Measurements from ENCODE around the gene SELENOK. TPM values are rescaled to one million over a fixed set of nuclear protein-coding genes. Genes with fewer than 3 reads are reported as not detected.

Gene SELENOK
- total RNA-seq, 1 experiment from 2014 or later, result 64.7 TPM

DNA sequence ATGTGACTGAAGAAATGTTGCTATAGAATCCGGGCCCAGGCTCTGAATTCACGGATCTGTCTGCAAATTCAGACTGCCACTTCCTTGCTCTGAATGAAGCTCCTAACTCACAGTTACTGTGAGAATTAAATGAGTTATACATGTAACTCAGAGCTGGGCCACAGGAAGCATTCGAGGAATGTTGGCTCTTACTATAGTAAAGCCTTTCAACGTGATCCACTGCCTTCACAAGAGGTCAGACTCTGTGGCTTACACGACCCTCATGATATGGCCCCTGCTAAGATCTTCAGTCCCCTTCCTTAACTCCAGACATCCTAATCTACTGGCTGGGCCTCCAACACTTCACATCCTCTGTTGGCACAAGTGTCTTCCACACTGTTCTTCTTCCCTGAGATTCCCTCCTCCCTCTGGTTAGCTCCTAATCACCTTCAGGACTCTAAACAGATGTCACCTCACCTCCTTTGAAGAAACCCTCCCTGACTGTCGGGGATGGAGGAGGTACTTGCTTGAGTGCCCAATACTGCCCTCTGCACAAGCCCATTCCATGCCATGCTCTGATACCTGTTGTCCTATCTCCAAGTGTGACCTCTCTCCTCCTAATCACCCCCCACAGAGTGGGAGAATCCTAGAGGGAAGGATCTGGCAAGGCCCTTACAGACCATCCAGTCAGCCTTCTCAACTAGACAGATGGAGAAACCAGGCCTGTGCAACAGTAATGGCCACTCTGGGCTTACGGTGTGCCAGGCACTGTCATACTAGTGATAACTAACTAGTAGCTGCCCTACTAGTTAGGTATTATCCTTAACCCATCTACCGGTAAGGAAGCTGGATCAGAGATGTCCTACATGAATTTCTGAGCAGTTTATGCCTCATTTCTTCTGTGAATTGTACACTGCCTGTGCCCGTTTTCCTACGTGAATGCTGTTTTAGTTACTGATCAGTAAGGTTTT lies 11.0 kb downstream of the SELENOK start:
- H2AFZ ChIP-seq (ENCODE audit: low read length), result no peak overlapping the region
- peak overlapping the region; percentile 84 for H3K4me3 ChIP-seq (ENCODE audit: low read length)

GRCh38 chr3:53865732-53866499 lies 25.7 kb downstream of the SELENOK start:
- Histone ChIP-seq H3K4me3 (ENCODE audit: low read length) (no peak overlapping the region), H3K27me3 (ENCODE audit: low read length) (no peaks in the 10 kb centered on the region), H3K36me3 (ENCODE audit: insufficient read depth, low read length) (peaks cover 53% of the 10 kb centered on the region; the same call in 1 of the 2 replicates)

More for the DNA sequence above, 11.0 kb downstream of the SELENOK start:
- peaks cover 25% of the 10 kb centered on the region for H3K79me2 ChIP-seq (ENCODE audit: low read length)
- H3K27me3 ChIP-seq (ENCODE audit: low read length), result no peaks in the 10 kb centered on the region
- no peak overlapping the region for H3K27ac ChIP-seq (ENCODE audit: low read length)
- H3K4me2 ChIP-seq (ENCODE audit: low read depth, low read length, poor library complexity, severe bottlenecking), result peak overlapping the region; percentile 88
- H4K20me1 ChIP-seq (ENCODE audit: insufficient read depth, low read depth, low read length), result no peaks in the 10 kb centered on the region
- no peak for DNase-seq
- H3K36me3 ChIP-seq (ENCODE audit: insufficient read depth, low read length), result peaks cover 46% of the 10 kb centered on the region
- no peaks in the 10 kb centered on the region for H3K9me2 ChIP-seq (replicated peaks; ENCODE audit: insufficient read depth, low read length)
- peak overlapping the region; percentile 89 for H3K9ac ChIP-seq (ENCODE audit: low read length)
- peaks cover 13% of the 10 kb centered on the region for H3K4me1 ChIP-seq (ENCODE audit: low read length)
- H3K9me3 ChIP-seq (ENCODE audit: low read length), result no peaks in the 10 kb centered on the region

DNA sequence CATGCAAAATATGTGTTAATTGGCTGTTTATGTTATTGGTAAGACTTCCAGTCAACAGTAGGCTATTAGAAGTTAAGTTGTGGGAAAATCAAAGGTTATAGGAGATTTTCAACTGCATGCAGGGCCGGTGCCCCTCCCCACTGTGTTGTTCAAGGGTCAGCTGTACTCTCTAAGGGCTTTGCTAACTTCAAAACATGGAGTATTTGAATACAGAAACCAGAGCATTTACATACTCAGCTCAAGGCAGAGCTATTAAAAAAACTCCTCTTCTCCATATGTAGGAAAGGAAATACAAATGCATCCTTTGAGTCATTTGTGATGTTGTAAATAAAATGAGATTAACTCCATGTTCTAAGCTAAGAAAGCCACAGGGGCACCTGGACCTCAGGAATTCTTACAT lies 28.5 kb downstream of the SELENOK start:
- H3K9me3 ChIP-seq (ENCODE audit: low read length), result no peaks in the 10 kb centered on the region
- H3K36me3 ChIP-seq (ENCODE audit: insufficient read depth, low read length), result peaks cover 36% of the 10 kb centered on the region; the same call in 1 of the 2 replicates
- no peak overlapping the region for H3K27ac ChIP-seq (ENCODE audit: low read length)
- no peak overlapping the region for H2AFZ ChIP-seq (ENCODE audit: low read length)
- no peak overlapping the region for H3K4me3 ChIP-seq (ENCODE audit: low read length)
- H3K9ac ChIP-seq (ENCODE audit: low read length), result no peak overlapping the region
- peaks cover 6% of the 10 kb centered on the region; the same call in 1 of the 2 replicates for H4K20me1 ChIP-seq (ENCODE audit: insufficient read depth, low read depth, low read length)
- H3K4me2 ChIP-seq (ENCODE audit: low read depth, low read length, poor library complexity, severe bottlenecking), result no peak overlapping the region
- no peak for DNase-seq
- H3K4me1 ChIP-seq (ENCODE audit: low read length), result peaks cover 10% of the 10 kb centered on the region
- no peaks in the 10 kb centered on the region for H3K9me2 ChIP-seq (replicated peaks; ENCODE audit: insufficient read depth, low read length)
- no peaks in the 10 kb centered on the region for H3K27me3 ChIP-seq (ENCODE audit: low read length)
- peaks cover 3% of the 10 kb centered on the region; the same call in 1 of the 2 replicates for H3K79me2 ChIP-seq (ENCODE audit: low read length)

More at GRCh38 chr3:53865732-53866499, 25.7 kb downstream of the SELENOK start:
- Histone ChIP-seq H3K9ac (ENCODE audit: low read length) (no peak overlapping the region), H3K9me3 (ENCODE audit: low read length) (no peaks in the 10 kb centered on the region), H2AFZ (ENCODE audit: low read length) (no peak overlapping the region), H3K9me2 (replicated peaks; ENCODE audit: insufficient read depth, low read length) (no peaks in the 10 kb centered on the region), H3K79me2 (ENCODE audit: low read length) (peaks cover 3% of the 10 kb centered on the region; the same call in 1 of the 2 replicates), H3K27ac (ENCODE audit: low read length) (no peak overlapping the region), H3K4me1 (ENCODE audit: low read length) (peaks cover 10% of the 10 kb centered on the region), H4K20me1 (ENCODE audit: insufficient read depth, low read depth, low read length) (peaks cover 9% of the 10 kb centered on the region; the same call in 1 of the 2 replicates), H3K4me2 (ENCODE audit: low read depth, low read length, poor library complexity, severe bottlenecking) (no peak overlapping the region)
- DNase-seq, result no peak

- H3K9me2 ChIP-seq (replicated peaks; ENCODE audit: insufficient read depth, low read length), result no peaks in the 10 kb centered on the region
- peaks cover 30% of the 10 kb centered on the region; the same call in 1 of the 2 replicates for H3K36me3 ChIP-seq (ENCODE audit: insufficient read depth, low read length)
- peaks cover 3% of the 10 kb centered on the region; the same call in 1 of the 2 replicates for H3K79me2 ChIP-seq (ENCODE audit: low read length)
- no peaks in the 10 kb centered on the region for H3K9me3 ChIP-seq (ENCODE audit: low read length)
- no peak for DNase-seq
- H3K27me3 ChIP-seq (ENCODE audit: low read length), result no peaks in the 10 kb centered on the region
- H3K4me3 ChIP-seq (ENCODE audit: low read length), result no peak overlapping the region
- no peak overlapping the region for H3K4me2 ChIP-seq (ENCODE audit: low read depth, low read length, poor library complexity, severe bottlenecking)
- peaks cover 6% of the 10 kb centered on the region; the same call in 1 of the 2 replicates for H4K20me1 ChIP-seq (ENCODE audit: insufficient read depth, low read depth, low read length)
- H3K9ac ChIP-seq (ENCODE audit: low read length), result no peak overlapping the region
- no peak overlapping the region for H3K27ac ChIP-seq (ENCODE audit: low read length)
- H2AFZ ChIP-seq (ENCODE audit: low read length), result no peak overlapping the region
- H3K4me1 ChIP-seq (ENCODE audit: low read length), result peaks cover 10% of the 10 kb centered on the region
Observed at GRCh38 chr3:53862241-53862640, 29.4 kb downstream of the SELENOK start.

GRCh38 chr3:53860196-53860595 lies 31.5 kb downstream of the SELENOK start:
- Histone ChIP-seq H3K9ac (ENCODE audit: low read length) (no peak overlapping the region), H4K20me1 (ENCODE audit: insufficient read depth, low read depth, low read length) (peaks cover 6% of the 10 kb centered on the region; the same call in 1 of the 2 replicates), H2AFZ (ENCODE audit: low read length) (no peak overlapping the region), H3K4me1 (ENCODE audit: low read length) (peaks cover 18% of the 10 kb centered on the region), H3K27ac (ENCODE audit: low read length) (no peak overlapping the region), H3K4me3 (ENCODE audit: low read length) (no peak overlapping the region), H3K27me3 (ENCODE audit: low read length) (no peaks in the 10 kb centered on the region), H3K9me2 (replicated peaks; ENCODE audit: insufficient read depth, low read length) (no peaks in the 10 kb centered on the region), H3K4me2 (ENCODE audit: low read depth, low read length, poor library complexity, severe bottlenecking) (no peak overlapping the region), H3K36me3 (ENCODE audit: insufficient read depth, low read length) (peaks cover 21% of the 10 kb centered on the region; the same call in 1 of the 2 replicates), H3K9me3 (ENCODE audit: low read length) (no peaks in the 10 kb centered on the region), H3K79me2 (ENCODE audit: low read length) (no peaks in the 10 kb centered on the region)
- DNase-seq, result no peak

GRCh38 chr3:53859178-53859577 lies 32.5 kb downstream of the SELENOK start:
- H2AFZ ChIP-seq (ENCODE audit: low read length), result no peak overlapping the region
- H3K4me1 ChIP-seq (ENCODE audit: low read length), result peaks cover 18% of the 10 kb centered on the region
- H3K9ac ChIP-seq (ENCODE audit: low read length), result no peak overlapping the region
- peaks cover 14% of the 10 kb centered on the region; the same call in 1 of the 2 replicates for H3K36me3 ChIP-seq (ENCODE audit: insufficient read depth, low read length)
- no peaks in the 10 kb centered on the region for H3K9me3 ChIP-seq (ENCODE audit: low read length)
- no peaks in the 10 kb centered on the region for H4K20me1 ChIP-seq (ENCODE audit: insufficient read depth, low read depth, low read length)
- no peak overlapping the region for H3K4me3 ChIP-seq (ENCODE audit: low read length)
- no peaks in the 10 kb centered on the region for H3K79me2 ChIP-seq (ENCODE audit: low read length)
- H3K27ac ChIP-seq (ENCODE audit: low read length), result no peak overlapping the region
- no peak for DNase-seq
- no peaks in the 10 kb centered on the region for H3K27me3 ChIP-seq (ENCODE audit: low read length)
- no peak overlapping the region for H3K4me2 ChIP-seq (ENCODE audit: low read depth, low read length, poor library complexity, severe bottlenecking)
- H3K9me2 ChIP-seq (replicated peaks; ENCODE audit: insufficient read depth, low read length), result no peaks in the 10 kb centered on the region

- H3K36me3 ChIP-seq (ENCODE audit: insufficient read depth, low read length), result peaks cover 11% of the 10 kb centered on the region; the same call in 1 of the 2 replicates
- H3K27me3 ChIP-seq (ENCODE audit: low read length), result no peaks in the 10 kb centered on the region
- DNase-seq, result peak; percentile 43
- no peaks in the 10 kb centered on the region for H3K9me3 ChIP-seq (ENCODE audit: low read length)
- no peaks in the 10 kb centered on the region for H3K9me2 ChIP-seq (replicated peaks; ENCODE audit: insufficient read depth, low read length)
- H3K4me3 ChIP-seq (ENCODE audit: low read length), result no peak overlapping the region
- H3K79me2 ChIP-seq (ENCODE audit: low read length), result no peaks in the 10 kb centered on the region
- no peak overlapping the region for H3K4me2 ChIP-seq (ENCODE audit: low read depth, low read length, poor library complexity, severe bottlenecking)
- no peaks in the 10 kb centered on the region for H4K20me1 ChIP-seq (ENCODE audit: insufficient read depth, low read depth, low read length)
- H3K4me1 ChIP-seq (ENCODE audit: low read length), result peaks cover 9% of the 10 kb centered on the region
- H3K9ac ChIP-seq (ENCODE audit: low read length), result no peak overlapping the region
- H3K27ac ChIP-seq (ENCODE audit: low read length), result no peak overlapping the region
- no peak overlapping the region for H2AFZ ChIP-seq (ENCODE audit: low read length)
Observed at GRCh38 chr3:53858096-53858741, 33.4 kb downstream of the SELENOK start.

Measured in Karpas-422 (cell line).